ENCODE data around the gene CORO2B. TPM values are rescaled to one million over a fixed set of nuclear protein-coding genes. Genes with fewer than 3 reads are reported as not detected.

CORO2B gene
- total RNA-seq, 4 donors from 2014 or later, result 0.70 to 9.1 (median 1.7) TPM

DNA sequence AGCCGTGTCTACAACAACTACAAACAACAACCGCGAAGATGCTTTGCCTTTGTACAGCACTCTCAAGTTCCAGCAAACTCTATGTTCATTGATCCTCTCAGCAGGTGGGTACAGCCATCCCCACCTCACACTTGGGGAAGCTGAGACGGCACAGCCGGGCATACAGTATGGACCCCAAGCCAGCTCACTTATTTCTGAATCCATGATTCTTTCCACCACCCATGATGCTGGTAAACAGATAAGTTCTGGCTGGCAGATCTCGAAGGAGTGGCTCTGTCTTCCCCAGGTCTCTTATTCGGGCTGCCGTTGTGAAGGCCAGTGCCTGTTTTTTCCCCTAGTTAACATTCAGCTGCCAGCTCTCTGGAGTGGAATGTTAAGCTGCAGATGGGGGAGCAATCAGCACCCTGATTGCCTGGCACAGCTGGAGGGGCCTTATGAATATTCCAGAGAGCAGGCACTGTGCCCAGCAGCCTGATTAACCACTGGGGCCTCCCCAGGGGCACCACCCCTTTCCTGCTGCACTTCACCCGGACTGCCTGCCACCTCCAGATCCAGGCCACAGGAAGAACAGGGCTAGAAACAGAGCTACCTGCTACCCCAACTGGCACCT, 73.2 kb downstream of the CORO2B start:
- no peak overlapping the region for H3K27ac ChIP-seq
- no peaks in the 10 kb centered on the region for H3K4me1 ChIP-seq
- H3K27me3 ChIP-seq, result no peaks in the 10 kb centered on the region
- TF ChIP-seq, protein P1, sequence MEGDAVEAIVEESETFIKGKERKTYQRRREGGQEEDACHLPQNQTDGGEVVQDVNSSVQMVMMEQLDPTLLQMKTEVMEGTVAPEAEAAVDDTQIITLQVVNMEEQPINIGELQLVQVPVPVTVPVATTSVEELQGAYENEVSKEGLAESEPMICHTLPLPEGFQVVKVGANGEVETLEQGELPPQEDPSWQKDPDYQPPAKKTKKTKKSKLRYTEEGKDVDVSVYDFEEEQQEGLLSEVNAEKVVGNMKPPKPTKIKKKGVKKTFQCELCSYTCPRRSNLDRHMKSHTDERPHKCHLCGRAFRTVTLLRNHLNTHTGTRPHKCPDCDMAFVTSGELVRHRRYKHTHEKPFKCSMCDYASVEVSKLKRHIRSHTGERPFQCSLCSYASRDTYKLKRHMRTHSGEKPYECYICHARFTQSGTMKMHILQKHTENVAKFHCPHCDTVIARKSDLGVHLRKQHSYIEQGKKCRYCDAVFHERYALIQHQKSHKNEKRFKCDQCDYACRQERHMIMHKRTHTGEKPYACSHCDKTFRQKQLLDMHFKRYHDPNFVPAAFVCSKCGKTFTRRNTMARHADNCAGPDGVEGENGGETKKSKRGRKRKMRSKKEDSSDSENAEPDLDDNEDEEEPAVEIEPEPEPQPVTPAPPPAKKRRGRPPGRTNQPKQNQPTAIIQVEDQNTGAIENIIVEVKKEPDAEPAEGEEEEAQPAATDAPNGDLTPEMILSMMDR (IDR thresholded peaks at IDR 0.05), result no peak
- no peak for TF ChIP-seq POLR2A (IDR thresholded peaks at IDR 0.05)
- peak in 1 of 3 donors; percentile 36 for DNase-seq
- H3K36me3 ChIP-seq, result no peaks in the 10 kb centered on the region
- H3K9me3 ChIP-seq, result no peaks in the 10 kb centered on the region
- H3K4me3 ChIP-seq, result no peak overlapping the region

DNA sequence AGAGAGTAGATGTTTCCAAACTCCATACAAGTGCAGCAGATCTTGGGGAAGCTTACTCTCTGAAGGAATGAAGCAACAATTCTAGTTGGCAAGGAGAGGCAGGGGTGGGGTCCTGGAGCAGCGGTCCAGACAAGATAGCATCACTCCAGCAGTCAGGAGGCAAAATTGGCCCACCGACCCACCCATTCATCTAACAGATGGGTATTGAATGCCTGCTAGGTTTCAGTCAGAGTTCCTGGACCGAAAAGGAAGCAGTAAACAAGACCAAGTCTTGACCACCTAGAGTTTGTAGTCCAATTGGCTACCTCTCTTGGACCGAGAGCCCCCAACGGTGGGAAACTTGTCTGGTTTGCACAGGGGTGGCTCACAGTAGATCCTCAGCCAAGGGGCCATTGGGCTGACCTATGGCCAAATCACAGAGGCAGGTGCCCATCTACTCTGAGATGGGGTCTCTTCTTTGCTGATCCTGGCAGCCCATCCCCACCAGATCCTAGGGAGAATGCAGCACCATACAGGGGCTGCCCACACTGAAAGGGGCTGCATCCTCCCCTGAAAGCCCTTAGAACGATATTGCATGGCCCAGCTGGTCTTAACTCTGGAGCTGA, 74.3 kb downstream of the CORO2B start:
- Histone ChIP-seq H3K27ac (no peak overlapping the region), H3K9me3 (no peaks in the 10 kb centered on the region), H3K36me3 (no peaks in the 10 kb centered on the region), H3K27me3 (no peaks in the 10 kb centered on the region), H3K4me1 (no peaks in the 10 kb centered on the region), H3K4me3 (no peak overlapping the region)
- TF ChIP-seq POLR2A (IDR thresholded peaks at IDR 0.05), result no peak
- TF ChIP-seq, protein P1 (IDR thresholded peaks at IDR 0.05), result no peak
- DNase-seq, result peak in 1 of 3 donors; percentile 19

DNA sequence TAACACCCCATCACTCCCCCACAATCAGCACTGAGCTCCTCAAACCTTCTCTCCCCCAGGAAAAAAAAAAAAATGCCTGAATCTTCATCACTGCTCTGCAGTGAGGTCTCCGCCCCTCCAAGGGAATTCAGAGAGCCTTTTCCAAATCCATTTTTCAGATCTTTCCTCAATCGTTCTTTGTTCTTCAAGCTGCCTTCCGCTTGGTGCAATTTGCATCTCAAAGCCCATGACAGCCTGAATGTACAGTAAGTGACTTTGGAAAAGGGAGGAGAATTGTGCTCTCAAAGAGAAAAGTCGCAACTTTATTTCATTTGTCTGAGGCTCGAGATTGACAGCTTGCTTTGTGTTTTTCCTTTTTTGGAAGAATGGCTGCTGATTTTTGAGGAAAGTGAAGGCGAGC, 75.0 kb downstream of the CORO2B start:
- Histone ChIP-seq H3K9me3 (no peaks in the 10 kb centered on the region), H3K27me3 (no peaks in the 10 kb centered on the region), H3K27ac (no peak overlapping the region), H3K4me3 (no peak overlapping the region), H3K4me1 (no peaks in the 10 kb centered on the region), H3K36me3 (no peaks in the 10 kb centered on the region)
- TF ChIP-seq POLR2A (IDR thresholded peaks at IDR 0.05), result no peak
- TF ChIP-seq, protein P1 (IDR thresholded peaks at IDR 0.05), result no peak
- no peak for DNase-seq

DNA sequence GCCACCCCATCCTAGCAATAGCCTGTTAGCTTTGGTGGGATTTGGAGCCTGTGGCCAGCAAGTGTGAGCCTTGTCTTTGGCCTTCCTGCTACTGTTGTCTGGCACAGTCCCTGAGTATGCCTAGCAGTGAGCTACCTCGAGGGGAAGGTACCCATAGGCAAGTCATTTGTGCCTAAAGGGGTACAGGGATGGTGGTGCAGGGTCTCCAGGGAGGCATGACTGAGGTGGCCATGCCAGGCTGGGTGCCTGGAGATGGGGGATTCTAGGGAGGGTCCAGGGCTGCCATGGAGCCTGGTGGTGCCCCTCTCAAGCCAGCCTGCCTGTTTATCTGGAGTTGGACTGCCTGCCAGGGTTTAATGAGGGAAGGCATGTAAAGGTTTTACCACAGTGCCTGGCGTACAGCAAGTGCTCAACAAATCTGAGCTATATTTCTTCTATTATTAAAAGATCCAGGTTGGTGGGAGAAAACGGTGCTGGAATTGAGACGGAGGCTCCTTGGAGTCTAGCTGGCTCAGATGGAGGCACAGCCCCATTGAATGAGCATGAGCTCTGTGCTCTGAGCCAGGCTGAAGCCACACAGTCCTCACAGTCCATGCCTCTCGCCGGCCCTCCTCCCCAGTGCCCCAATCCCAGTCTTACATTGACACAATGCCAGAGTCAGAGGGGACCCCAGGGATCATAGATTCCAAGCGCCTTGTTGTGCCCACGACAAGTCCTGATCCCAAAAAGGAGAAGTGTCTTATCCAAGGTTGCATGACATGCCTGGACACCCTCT, 76.2 kb downstream of the CORO2B start:
- no peak overlapping the region for H3K27ac ChIP-seq
- H3K36me3 ChIP-seq, result no peaks in the 10 kb centered on the region

DNA sequence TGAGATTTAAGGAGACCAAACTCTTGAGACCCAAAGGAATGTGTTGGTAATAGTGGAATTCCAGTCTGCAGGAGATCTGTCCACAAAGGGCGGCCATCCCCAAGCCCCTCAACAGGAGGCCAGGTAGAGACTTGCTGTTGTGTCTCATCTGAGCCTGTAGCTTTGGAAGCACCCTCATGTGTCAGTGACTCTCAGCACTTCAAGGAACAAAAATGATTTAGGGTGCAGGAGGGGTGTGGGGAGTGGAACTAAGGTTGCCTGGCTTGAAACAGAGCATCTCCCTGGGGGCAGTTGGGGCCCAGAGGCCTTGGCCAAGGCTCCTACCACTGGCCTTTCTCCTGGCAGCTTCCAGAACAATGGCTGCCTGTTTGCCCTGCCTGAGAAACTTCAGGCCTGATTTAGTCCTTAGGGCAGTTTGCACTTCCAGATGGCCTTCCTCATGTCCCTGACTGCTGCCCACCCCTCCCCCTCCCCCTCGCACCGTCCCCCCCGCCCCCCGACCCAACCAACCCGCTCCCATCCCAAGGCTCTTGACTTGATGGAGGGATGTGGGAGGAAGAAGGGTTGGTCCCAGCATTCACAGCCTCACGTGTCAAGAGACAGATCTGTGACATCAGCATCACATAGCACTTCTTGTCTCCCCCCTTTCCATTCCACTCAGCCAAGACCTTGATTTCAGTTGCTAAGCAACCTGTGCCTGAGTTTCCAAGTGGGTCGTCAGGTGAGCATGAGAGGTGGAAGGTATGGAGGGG, 77.1 kb downstream of the CORO2B start:
- no peaks in the 10 kb centered on the region for H3K36me3 ChIP-seq
- H3K27me3 ChIP-seq, result no peaks in the 10 kb centered on the region
- no peak overlapping the region for H3K4me3 ChIP-seq
- TF ChIP-seq, protein P1 (IDR thresholded peaks at IDR 0.05), result no peak
- TF ChIP-seq POLR2A (IDR thresholded peaks at IDR 0.05), result no peak
- peak in 1 of 3 donors; percentile 21 for DNase-seq
- no peaks in the 10 kb centered on the region for H3K4me1 ChIP-seq
- H3K27ac ChIP-seq, result no peak overlapping the region
- H3K9me3 ChIP-seq, result no peaks in the 10 kb centered on the region

More for the DNA sequence above, 76.2 kb downstream of the CORO2B start:
- Histone ChIP-seq H3K9me3 (no peaks in the 10 kb centered on the region), H3K4me3 (no peak overlapping the region), H3K27me3 (no peaks in the 10 kb centered on the region), H3K4me1 (no peaks in the 10 kb centered on the region)
- DNase-seq, result peak in 1 of 3 donors; percentile 23
- TF ChIP-seq POLR2A (IDR thresholded peaks at IDR 0.05), result no peak
- TF ChIP-seq, protein P1 (IDR thresholded peaks at IDR 0.05), result no peak

Data from Peyer's patch (tissue), 4 donors.